ENCODE measurements around the gene WDR82.

Gene WDR82

DNA sequence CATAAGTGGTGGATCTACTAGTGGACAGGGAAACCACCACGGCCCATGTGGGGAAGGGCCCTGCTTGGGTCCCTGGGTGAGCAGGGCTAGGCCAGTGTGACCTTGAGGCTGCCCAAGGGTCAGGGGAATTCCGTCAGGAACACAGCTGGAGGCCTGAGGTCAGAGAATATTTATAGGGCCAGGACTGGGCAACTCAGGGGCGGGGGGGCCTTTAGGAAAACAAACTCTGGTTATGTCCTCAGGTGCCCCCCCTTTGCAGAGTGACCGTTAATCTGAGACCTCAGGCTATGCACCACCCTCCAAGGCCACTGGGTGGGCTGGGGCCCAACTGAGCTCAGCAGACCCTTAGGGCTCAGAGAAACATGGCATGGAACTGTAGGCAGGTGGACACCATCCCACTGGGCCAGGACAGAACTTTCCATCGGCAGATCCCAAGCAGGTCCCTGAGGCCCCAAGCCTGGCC is 42.0 kb downstream of the WDR82 start:
- no peak for DNase-seq

DNA sequence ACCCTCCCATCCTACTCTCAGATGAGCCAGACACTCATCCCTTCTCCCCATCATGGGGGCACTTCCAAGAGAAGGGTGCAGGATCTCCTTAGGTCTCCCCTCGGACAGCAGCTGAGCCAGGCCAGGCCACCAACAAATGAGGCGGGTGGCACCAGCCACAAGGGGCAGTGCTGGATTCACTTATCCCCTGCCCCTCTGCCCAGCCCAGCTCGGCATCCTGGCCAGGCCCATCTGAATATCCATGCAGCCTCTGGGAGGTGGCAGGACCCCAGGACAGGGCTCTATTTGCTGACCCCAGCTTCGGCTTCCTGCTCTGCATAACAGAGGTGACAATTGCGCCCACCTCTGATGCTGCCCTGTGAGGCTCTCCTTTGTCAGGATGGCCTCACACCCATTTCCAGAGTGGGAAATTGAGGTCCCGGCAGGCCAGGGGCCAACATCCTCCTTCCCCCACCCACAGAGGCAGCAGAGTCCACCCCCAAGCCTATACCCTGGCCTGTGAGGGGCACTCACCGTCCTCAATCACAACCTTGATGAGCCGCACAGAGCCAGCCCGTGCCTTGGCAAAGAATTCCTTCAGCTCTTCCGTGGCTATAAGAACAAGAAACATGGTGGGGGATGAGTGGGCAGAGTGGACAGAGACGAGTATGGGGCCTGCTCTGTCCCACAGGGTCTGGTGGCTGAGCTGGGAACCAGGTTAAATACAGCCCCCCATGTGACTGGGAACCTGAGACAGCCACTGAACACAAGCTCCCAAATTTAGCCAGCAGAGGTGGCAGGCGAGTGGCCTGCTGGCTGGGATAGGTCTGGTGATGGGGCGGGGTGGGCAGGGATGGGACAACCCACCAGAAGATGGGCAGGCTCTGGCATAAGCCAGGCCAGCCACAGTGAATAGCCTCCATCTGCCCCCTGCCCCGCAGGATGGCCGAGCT is 43.7 kb downstream of the WDR82 start:
- no peak for DNase-seq

DNA sequence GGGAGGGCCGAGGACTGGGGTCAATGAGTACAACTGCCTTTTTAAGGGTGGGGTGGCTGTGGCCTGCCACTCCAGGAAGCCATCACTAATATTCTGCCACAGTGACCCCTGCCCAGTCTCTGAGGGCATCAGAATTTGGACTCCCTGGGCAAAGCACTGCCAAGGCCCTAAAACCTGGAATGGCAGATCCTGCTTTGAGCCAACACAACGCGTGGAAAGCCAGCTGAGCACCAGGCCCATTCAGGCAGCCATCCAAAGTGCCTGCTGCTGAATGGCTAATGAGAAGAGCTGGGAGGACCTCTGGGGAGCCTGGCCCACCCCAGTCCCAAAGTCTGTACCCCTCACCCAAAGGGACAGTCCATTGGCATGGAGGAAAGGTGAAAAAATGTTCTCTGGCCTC is 44.5 kb downstream of the WDR82 start:
- no peak for DNase-seq

DNA sequence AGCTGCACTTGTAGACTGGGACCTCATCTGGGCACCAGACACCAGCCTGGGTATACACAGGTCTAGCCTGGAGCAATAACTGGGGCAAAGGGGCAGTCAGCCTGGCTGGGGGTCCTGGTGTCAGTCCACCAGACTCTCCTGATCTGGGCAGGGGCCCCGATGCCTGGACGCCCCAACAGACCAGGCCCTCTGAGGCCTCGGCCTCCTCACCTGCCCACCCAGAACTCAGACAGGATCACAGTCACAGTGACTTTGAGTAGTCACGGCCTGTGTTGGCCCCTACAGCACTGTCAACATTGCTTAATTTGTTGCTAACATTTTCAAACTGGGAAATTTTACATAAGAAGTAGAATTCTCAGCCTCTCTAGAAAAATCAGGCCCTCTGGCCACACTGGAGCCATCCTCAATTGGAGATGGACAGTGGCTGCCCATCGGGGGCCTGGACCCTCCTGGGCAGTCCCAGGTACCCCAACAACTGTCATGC is 45.3 kb downstream of the WDR82 start:
- no peak for DNase-seq

DNA sequence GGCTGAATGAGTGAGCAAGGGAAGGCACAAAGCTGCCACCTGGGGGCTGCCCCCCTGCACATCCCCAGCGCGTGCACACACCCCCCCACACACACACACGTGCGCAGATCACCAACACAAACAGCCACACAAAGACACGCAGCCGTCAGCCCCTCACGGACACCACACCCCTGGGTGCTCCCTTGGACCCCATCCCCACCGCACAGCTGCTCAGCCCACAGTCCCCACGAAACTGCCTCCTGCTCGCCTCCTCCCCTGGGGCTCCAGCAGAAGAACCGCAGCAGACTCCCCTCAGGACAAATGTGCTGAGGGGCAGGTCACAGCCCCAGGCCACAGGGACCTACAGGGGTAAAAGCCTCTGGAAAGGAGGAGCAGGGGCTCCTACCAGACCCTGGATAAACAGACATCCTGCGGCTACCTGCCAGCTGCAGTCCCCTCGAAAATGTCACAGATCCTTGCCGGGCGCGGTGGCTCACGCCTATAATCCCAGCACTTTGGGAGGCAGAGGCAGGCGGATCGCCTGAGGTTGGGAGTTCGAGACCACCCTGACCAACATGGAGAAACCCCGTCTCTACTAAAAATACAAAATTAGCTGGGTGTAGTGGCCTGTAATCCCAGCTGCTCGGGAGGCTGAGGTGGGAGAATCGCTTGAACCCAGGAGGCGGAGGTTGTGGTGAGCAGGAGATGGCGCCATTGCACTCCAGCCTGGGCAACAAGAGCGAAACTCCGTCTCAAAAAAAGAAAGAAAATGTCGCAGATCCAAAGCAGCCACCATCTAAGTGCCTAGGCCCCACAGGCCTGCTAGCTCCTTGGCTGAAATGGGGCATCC is 46.0 kb downstream of the WDR82 start:
- DNase-seq, result no peak

DNA sequence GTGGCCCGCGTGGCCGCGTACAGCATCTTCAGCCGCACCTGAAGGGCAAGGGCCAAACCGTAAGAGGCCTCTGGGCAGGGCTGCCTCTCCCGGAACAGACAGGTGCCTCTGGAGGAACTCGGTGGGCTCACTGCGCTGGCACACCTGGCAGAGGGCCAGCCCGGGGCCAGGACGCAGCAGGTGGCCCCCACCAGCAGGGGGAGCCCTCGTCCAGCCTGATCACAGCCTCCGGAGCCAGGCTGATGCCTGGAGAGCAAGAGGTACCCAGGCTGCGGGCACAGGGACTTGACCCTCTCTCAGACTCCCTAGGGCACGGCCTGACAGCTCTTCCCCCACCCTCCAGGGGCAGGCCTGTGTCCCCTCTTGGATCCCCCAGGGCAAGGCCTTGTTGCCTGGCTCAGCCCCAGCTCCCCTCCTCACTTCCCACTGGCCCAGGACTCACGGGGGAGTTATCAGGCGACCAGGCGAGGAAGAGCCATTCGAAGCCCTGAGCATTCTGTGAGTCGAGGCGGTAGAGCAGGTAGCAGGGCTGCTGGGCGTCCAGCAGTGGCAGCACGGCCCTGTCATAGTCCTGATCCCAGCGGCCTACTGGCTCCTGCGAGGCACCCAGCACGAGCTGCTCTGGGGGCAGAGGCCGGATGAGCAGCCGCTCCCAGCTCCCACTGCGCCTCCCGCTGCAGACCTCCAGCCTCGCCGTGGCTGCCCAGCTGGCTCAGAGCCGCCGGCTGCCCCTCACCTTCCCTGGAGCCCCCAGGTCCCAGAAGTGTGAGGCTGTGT is 46.8 kb downstream of the WDR82 start:
- DNase-seq, result peak; percentile 86

DNA sequence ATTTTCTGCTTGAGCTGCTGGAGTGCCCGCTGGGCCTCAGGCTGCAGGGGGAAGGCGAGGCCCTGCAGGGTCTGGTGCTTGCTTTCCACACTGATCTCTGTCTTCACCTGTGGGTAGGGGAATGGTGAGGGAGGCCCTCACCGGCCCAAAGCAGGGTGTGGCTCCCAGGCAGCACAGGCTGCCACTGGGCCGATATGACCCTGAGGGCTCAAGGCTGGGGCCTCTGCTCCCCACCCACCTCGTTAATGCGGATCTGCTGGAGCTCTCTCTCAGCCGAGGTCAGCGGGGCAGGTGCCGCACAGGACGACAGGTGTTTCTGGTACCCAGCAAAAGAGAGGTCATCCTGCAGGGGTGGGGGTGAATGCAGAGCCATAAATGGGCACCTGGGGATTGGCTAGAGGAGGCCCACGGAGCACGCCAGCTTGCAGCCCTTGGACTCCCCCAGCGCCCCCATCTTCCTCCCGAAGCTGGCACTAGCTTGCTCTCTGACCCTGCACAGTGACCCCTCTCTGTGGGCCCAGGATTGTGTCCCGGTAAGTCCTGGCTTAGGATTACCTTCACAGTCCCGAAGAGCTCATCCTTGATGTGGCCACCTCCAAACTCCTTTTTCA is 47.5 kb downstream of the WDR82 start:
- DNase-seq, result no peak

DNA sequence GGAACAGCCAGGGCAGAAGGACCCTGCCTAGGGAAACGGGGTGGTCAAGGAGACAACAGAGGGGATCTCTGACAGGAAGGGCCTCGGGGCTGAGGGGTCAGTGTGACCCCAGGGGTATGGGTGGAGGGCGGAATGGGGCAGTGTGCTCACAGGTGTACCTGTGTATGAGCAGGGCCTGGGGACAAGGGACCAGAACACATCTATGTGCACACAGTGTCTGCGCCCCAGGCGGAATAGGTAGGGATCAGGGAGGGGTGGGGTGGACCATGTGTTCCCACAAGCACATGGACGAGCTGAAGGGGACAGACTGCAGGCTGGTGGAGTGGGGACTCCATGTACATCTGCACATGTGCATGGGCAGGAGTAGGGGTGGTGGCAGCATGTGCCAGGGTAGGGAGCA is 48.0 kb downstream of the WDR82 start:
- DNase-seq, result no peak

DNA sequence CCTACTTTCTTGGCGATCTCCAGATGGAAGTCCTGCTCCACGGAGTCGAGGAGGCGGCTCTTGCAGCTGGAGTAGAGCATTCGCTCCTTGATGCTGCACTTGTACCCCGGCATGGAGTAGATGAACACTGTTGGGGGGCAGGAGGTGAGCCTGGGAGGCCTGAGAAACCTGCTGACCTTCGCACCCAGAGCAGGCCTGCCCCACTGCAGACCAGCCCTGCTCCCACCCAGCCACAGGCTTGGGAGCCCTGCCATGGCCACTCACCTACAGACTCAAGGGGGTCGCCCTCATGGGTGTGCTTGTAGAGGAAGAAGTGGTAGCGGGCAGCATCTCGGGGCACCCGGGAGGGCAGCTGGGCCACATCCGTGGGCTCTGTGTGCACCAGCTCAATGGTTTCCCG is 48.8 kb downstream of the WDR82 start:
- no peak for DNase-seq

DNA sequence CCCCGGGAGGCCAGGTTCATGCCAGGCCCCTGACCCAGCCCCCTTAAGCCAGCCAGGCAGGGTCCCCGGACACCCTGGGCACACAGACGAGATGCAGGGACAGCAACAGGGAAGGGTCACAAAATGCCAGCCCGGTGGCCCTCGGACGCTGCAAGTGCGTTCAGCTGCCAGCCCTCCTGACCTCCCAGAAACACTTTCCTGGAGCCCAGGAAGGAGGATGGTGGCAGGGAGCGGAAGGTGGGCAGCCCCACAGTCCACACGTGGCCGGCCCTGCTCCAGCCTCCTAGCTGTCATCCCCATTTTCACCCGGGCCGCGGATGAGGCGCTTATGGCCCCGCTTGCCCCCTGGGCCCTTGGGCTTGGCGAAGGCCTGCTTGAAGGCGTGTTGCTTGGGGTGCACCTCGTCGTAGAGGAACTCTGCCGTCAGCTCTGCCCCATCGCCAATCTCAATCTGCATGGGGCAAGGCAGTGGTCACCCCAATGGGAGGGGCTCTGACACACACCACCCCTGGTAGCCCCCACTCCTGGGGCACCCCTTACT is 49.6 kb downstream of the WDR82 start:
- no peak for DNase-seq

DNA sequence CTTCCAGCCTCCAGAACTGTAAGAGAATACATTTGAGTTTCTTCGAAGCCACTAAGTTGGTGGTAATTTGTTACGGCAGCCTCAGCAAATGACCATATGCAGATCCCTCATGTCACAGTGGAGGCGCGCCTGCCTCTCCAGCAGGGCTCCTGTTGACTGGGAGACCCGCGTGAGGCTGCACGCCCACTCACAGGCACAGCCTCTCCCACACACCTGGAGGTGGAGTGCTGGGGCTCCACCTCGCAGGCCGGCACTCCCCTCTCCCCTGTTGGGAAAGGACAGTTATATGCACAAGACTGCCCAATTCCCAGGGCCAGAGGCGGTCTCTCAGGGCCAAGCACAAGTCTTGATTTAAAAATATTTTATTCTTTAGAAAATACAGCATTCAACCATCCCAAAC is 50.2 kb downstream of the WDR82 start:
- DNase-seq, result no peak

DNA sequence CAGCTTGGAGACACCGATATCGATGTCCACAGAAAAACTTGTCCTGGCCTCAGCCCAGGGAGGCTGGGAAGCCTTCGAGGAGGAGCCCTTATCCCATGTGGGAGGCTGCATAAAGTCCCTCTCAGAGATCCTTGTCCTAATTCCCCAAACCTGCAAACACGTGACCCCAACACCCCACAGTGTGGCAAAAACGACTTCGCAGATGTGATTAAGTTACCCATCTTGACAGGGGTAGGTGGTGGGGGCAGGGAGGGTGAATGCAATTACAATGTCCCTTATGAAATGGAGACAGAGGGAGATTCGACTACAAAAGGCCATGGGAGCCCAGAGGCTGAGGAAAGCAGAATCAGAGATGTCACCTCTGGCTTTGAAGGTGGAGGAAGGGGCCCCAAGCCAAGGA is 50.7 kb downstream of the WDR82 start:
- DNase-seq, result no peak

DNA sequence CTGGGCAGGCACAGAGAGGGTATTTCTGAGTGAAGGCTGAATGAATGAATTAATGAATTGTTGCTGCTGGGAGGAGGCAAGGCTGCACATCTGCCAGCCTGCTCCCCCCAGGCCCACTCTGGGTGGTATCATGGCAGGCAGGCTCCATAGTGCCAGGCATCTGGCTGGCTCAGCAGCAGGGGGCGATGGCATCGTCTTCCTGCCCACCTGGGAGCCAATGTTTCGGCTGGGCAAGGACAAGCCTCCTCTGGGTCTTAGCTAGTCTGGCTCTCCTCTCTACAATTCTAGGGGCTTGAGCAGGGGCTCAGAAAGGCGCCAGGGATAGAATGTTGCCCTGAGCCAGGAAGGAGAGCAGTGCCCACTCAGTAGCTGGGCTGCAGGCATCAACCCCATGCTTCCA is 51.3 kb downstream of the WDR82 start:
- DNase-seq, result no peak

DNA sequence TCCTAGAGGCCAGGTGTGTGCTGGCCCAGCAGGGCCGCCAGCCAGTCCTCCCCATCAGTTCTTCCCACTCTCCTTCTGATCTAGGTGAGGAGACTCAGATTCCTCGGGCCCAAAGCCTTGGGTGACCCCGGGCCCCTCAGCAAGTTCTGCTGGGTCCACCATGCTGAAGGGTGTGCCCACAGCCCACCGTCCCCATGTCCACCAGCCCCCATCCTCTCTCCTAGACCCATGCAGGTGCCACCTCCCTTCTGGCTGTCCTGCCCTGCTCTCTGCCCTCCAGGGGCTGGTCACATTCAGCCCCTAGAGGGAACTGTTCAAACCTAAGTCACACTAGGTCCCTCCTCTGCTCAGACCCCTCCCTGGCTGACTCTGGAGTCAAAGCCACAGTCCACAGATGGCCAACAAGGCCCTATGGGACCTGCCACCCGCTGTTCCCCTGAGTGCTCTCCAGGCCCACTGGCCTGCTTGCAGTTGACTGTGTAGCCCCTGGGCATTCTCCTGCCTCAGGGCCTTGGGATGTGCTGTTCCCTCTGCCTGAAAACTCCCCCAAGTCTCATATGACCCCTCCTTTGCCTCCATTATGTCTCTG is 52.1 kb downstream of the WDR82 start:
- DNase-seq, result no peak

DNA sequence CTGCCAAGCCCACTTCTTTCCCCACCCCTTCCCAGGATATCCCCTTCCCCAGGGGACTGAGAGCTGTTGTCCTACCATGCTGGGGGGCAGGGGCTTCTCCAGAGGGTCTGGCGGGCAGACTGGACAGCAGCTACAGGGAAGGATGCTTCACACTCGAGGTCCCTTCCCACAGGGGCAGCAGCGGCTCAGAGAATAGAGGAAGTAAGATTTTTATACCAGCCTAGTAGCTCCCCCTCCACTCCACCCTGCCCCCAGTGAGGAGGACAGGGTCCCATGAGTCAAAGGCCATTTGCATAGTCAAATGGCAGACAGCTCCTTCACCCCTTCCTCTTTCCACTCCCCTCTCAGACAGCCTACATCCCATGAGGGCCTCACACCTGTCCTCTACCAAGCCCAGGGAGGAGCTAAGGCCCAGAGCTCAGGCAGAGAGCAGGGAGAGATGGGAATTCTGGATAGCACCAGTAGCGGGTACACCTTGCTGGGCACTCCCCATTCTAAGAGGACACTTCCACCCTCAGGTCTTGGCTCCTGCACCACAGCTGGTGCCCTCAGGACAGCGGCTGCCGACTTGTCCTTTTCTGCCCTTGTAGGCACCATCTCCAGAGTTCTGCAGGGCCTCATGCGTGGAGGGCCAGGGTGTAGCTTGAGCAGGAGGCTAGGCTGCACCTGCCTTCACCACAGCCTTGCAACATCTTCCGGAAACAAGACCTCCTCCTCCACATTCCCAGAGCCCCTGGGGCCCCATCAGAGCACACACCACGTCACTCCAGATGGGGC is 52.8 kb downstream of the WDR82 start, which contains the start of gene TLR9:
TSS of gene TLR9 (minus strand) at position 194 of the 777 bp plus-strand sequence. CDS start at position 78, 116 bp downstream.
- no peak for DNase-seq

DNA sequence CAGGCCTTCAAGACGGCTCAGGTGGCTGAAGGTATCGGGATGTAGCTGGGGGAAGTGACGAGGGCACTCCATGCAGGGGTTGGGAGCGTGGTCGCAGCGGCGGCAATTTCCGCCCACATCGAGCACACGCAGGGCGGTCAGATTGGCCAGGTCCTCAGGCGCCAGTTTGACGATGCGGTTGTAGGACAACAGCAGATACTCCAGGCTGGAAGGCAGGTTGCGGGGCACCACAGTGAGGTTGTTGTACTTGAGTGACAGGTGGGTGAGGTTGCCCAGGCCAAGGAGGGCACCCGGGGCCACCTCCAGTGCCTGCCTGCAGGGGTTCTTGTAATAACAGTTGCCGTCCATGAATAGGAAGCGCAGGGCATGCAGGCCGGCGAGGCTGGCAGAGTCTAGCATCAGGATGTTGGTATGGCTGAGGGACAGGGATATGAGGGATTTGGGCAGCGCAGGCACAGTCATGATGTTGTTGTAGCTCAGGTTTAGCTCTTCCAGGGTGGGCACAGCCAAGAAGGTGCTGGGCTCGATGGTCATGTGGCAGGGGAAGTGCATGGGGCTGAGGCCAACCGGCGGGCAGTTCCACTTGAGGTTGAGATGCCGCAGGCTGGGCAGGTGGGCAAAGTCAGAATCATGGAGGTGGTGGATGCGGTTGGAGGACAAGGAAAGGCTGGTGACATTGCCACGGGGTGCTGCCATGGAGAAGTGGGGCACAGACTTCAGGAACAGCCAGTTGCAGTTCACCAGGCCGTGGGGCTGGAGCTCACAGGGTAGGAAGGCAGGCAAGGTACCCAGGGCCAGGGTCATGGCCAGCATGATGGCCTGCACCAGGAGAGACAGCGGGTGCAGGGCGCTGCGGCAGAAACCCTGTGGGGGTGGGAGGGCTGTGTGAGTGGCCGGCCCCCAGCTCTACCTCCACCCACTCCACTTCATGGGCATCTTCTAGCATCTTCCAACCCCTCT is 54.7 kb downstream of the WDR82 start:
- DNase-seq, result no peak

DNA sequence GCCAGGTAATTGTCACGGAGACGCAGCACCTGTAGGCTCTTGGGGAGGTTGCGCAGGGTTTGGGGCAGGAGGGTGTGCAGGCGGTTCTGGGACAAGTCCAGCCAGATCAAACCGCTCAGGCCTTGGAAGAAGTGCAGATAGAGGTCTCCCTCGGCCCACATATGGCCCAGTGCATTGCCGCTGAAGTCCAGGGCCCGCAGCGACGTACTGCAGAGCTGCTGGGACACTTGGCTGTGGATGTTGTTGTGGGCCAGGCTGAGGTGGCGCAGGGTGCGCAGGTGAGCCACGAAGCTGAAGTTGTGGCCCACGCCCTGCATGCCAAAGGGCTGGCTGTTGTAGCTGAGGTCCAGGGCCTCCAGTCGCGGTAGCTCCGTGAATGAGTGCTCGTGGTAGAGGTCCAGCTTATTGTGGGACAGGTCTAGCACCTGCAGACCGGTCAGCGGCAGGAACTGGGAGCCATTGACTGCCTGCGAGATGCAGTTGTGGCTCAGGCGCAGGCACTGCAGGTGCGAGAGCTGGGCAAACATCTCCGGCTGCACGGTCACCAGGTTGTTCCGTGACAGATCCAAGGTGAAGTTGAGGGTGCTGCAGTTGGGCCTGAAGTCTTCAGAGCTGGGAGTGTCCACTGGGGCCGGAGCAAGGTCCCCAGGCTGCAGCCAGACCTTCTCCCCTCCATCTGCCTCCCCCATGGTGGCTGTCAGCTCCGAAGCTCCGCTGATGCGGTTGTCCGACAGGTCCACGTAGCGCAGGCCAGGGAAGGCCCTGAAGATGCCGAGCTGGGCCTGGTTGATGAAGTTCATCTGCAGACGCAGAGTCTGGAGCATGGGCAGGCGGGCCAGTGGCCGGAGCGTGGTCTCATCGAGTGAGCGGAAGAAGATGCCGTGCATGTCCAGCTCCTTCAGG is 55.9 kb downstream of the WDR82 start:
- DNase-seq, result no peak

DNA sequence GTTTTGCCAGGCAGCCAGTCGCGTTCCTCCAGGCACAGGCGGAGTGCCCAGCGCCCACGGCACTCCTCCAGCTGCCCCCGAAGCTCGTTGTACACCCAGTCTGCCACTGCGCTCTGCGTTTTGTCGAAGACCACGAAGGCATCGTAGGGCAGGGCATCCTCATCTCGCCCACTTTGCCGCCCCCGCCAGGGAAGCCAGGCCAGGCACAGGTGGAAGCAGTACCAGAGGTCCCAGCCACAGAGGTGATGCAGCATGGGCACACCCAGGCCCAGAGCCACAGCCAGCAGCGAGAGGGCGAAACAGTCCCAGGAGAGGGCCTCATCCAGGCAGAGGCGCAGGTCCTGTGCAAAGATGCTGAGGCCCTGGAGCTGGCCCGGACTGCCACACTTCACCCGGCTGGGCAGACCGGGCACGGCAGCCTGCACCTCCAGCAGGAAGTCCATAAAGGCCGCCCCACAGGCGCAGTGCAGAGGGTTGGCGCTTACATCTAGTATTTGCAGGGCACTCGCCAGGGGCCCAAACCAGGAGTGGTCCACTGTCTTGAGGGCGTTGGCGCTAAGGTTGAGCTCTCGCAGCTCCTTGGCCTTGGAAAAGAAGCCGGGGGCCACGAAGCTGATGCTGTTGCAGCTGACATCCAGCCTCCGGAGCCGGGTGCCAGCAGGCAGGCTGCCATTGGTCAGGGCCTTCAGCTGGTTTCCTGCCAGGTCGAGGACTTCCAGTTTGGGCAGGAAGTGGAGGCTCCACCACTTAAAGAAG is 56.7 kb downstream of the WDR82 start:
- DNase-seq, result peak; percentile 57

Measured in activated CD4-positive, alpha-beta T cell treated with anti-CD3 and anti-CD28 coated beads, Interleukin-2, amount 50 U/mL, for 16 hours (primary cell).